K562 (cell line): Measurements from ENCODE around the gene ZCWPW1. TPM values are rescaled to one million over a fixed set of nuclear protein-coding genes. Genes with fewer than 3 reads are reported as not detected.
A peak's percentile ranks its signal among the peaks of the same experiment; 100 is the strongest.

Experiments
- ARID2 ChIP-seq: fragments of 450-650 bp; IDR thresholded peaks from 2 replicates; pipeline ENCODE4 v1.6.1; 2017; ENCODE audit warnings: antibody characterized with exemption, mild to moderate bottlenecking
- CCNT2 ChIP-seq: IDR thresholded peaks from 2 replicates; pipeline ENCODE4 v1.6.1; 2011; ENCODE audit warnings: borderline replicate concordance, low read depth, mild to moderate bottlenecking, moderate library complexity, mixed read lengths, low read length; ENCODE audit not compliant: insufficient read length; ENCODE audit errors: extremely low read depth
- CREB3L1 ChIP-seq: fragments of 450-650 bp; IDR thresholded peaks from 2 replicates; pipeline ENCODE4 v1.6.1; 2014; ENCODE audit warnings: low read depth, mild to moderate bottlenecking, moderate library complexity, borderline replicate concordance
- FOXM1 ChIP-seq, 2 experiments: fragments of 450-650 bp in 1 of 2; sonication (generic) in 1 of 2; formaldehyde crosslinking in 1 of 2; IDR thresholded peaks; 2 replicates each; pipeline versions ENCODE4 v1.6.1 to v1.9.0; 2017 to 2022; ENCODE audit warnings: low read depth in 2 of 2, mild to moderate bottlenecking in 2 of 2, missing genetic modification reagents in 1 of 2, moderate library complexity in 1 of 2
- HCFC1 ChIP-seq: IDR thresholded peaks from 2 replicates; pipeline ENCODE4 v1.6.1; 2012; ENCODE audit warnings: low read depth, low read length, improper control_type of control experiment
- MIER1 ChIP-seq: fragments of 450-650 bp; IDR thresholded peaks from 2 replicates; pipeline ENCODE4 v1.6.1; 2016; ENCODE audit warnings: antibody characterized with exemption, mild to moderate bottlenecking, low read depth
- NCOR1 ChIP-seq: fragments of 450-650 bp; IDR thresholded peaks from 2 replicates; pipeline ENCODE4 v1.6.1; 2016; ENCODE audit warnings: mild to moderate bottlenecking, moderate library complexity
- NFIX ChIP-seq: fragments of 250-450 bp; sonication (Bioruptor Pico); IDR thresholded peaks from 2 replicates; pipeline ENCODE4 v1.4.0; 2020; ENCODE audit warnings: low read depth, mild to moderate bottlenecking, moderate library complexity
- PREB ChIP-seq: sonication (generic); formaldehyde crosslinking; IDR thresholded peaks from 2 replicates; pipeline ENCODE4 v1.8.1; 2023; ENCODE audit warnings: mild to moderate bottlenecking, missing genetic modification reagents
- SREBF1 ChIP-seq: fragments of 150-350 bp; IDR thresholded peaks from 2 replicates; pipeline ENCODE4 v1.6.1; 2014; ENCODE audit warnings: antibody characterized with exemption, low read depth, low read length, borderline replicate concordance
- TAF1 ChIP-seq: IDR thresholded peaks from 2 replicates; pipeline ENCODE4 v1.6.1; 2011; ENCODE audit warnings: mild to moderate bottlenecking, low read length, moderate library complexity; ENCODE audit not compliant: insufficient read depth, control insufficient read depth, severe bottlenecking; ENCODE audit errors: extremely low read depth
- TBP ChIP-seq: optimal IDR thresholded peaks from 2 replicates; pipeline ENCODE3; 2011; ENCODE audit warnings: low read depth, low read length, improper control_type of control experiment
- ZBTB33 ChIP-seq: sonication (generic); formaldehyde crosslinking; IDR thresholded peaks from 2 replicates; pipeline ENCODE4 v1.8.1; 2023; ENCODE audit warnings: mild to moderate bottlenecking, missing genetic modification reagents
- ZBTB49 ChIP-seq: sonication (generic); formaldehyde crosslinking; IDR thresholded peaks from 2 replicates; pipeline ENCODE4 v1.8.0; 2022; ENCODE audit warnings: missing genetic modification reagents, mild to moderate bottlenecking, borderline replicate concordance
- polyA plus RNA-seq, 8 experiments: library from polyadenylated mRNA; depleted of rRNA in 4 of 8; stranded (reverse) in 5 of 8; unstranded in 3 of 8; fragments of >200 nt; fragmentation: Nextera tagmentation in 2 of 8; fragmentation: Illumina TruSeq in 1 of 8; extraction: Ambion mirVana in 2 of 8; extraction: Trizol in 1 of 8; gene quantifications; 2 replicates each; pipeline versions ENCODE4 v1.2.1 to v1.2.3, GENCODE V29; 2011 to 2014; ENCODE audit warnings: inconsistent platforms in 1 of 8, missing spikeins in 1 of 8
- total RNA-seq, 7 experiments: library from RNA; depleted of rRNA in 6 of 7; stranded (reverse); fragments of >200 nt in 6 of 7; fragmentation: Illumina TruSeq in 2 of 7; extraction: Trizol in 2 of 7; gene quantifications; 2 replicates each; pipeline versions ENCODE4 v1.2.1 to v1.2.3, GENCODE V29; 2011 to 2021; ENCODE audit warnings: low replicate concordance in 1 of 7

ZCWPW1 gene
- total and polyA plus RNA-seq, 9 of the 15 experiments (the other 6 are each of a cell fraction or from before 2014, with no cell fraction given): 0.18 to 1.7 (median 1.2) TPM

- TF ChIP-seq ZBTB49 (peak; percentile 93; the same call in 1 of the 2 replicates), CREB3L1 (peak; percentile 91), HCFC1 (peak; percentile 95), MIER1 (0 out of 2 replicates have a peak, but pooled peaks have one; percentile 29), FOXM1 (IDR thresholded peaks at IDR 0.05; ENCODE audit: low read depth) (peak; percentile 46), FOXM1 (CRISPR knock-in tag; IDR thresholded peaks at IDR 0.05; ENCODE audit: low read depth) (peak; percentile 86; the same call in 1 of the 2 replicates), ARID2 (peak; percentile 58; the same call in 1 of the 2 replicates), TBP (peak; percentile 98), CCNT2 (peak; percentile 59), NCOR1 (peak; percentile 85), TAF1 (peak; percentile 96), SREBF1 (peak; percentile 66; the same call in 1 of the 2 replicates), NFIX (CRISPR knock-in tag) (no peak), ZBTB33 (CRISPR knock-in tag) (peak; percentile 99), PREB (peak; percentile 100)
These were observed at the start of gene ZCWPW1 (continued) for GRCh38 chr7:100428199-100428966.
